ENCODE results near the gene NXN. TPM values are rescaled to one million over a fixed set of nuclear protein-coding genes. Genes with fewer than 3 reads are reported as not detected.

The NXN gene
- polyA plus RNA-seq, 1 of the 3 experiments (the other 2 are of a cell fraction) = 23.9 TPM

- Histone ChIP-seq H3K27ac (ENCODE audit: low read depth in 2 of 2, low read length in 1 of 2) (no peak overlapping the region), H3K9me3 (no peaks in the 10 kb centered on the region), H3K4me2 (no peak overlapping the region), H3K36me3 (replicated peaks in 1 of 2; ENCODE audit: control insufficient read depth in 1 of 2, insufficient read depth in 2 of 2, low read length in 1 of 2) (peaks cover 16 to 47% of the 10 kb centered on the region in 2 experiments), H2AFZ (ENCODE audit: low read depth) (no peak overlapping the region), H3K4me1 (ENCODE audit: control insufficient read depth in 1 of 2, insufficient read depth in 2 of 2, low read depth in 1 of 2, low read length in 1 of 2) (peaks cover 2 to 11% of the 10 kb centered on the region in 2 experiments; a peak in 3 of 4 replicates), H3F3A (replicated peaks; ENCODE audit: insufficient read depth) (peaks cover 3% of the 10 kb centered on the region), H3K9me2 (no peaks in the 10 kb centered on the region), H3K79me2 (ENCODE audit: insufficient read depth) (peaks cover 43% of the 10 kb centered on the region), H4K20me1 (ENCODE audit: insufficient read depth) (no peaks in the 10 kb centered on the region), H3K4me3 (ENCODE audit: low read depth in 2 of 2, low read length in 1 of 2) (no peak overlapping the region), H3K27me3 (ENCODE audit: insufficient read depth) (no peaks in the 10 kb centered on the region), H3K9ac (no peak overlapping the region)
- 92% methylated on average over 11 of the region's 11 CpGs for WGBS (ENCODE audit: low lambda C conversion rate)
- CTCF ChIA-PET = interaction anchor here (0.8 to 2.2 kb wide), 3 partner anchors 17 to 219 kb away, joined by 3 to 6 read pairs (median 6); partner anchors contain the start of gene TIMM22
- TF ChIP-seq SIN3A (IDR thresholded peaks at IDR 0.05; ENCODE audit: borderline replicate concordance, low read depth, low read length) = no peak
- TF ChIP-seq TEAD4 (IDR thresholded peaks at IDR 0.05; ENCODE audit: borderline replicate concordance, insufficient read depth) = no peak
- no peak for TF ChIP-seq PBX3 (IDR thresholded peaks at IDR 0.05)
- TF ChIP-seq MEF2A (IDR thresholded peaks at IDR 0.05; ENCODE audit: borderline replicate concordance, low read depth) = no peak
- no peak for TF ChIP-seq USF2 (IDR thresholded peaks at IDR 0.05; ENCODE audit: borderline replicate concordance, low read depth, low read length)
- TF ChIP-seq TCF12 (IDR thresholded peaks at IDR 0.05) = no peak
- no peak for TF ChIP-seq YY1 (IDR thresholded peaks at IDR 0.05; ENCODE audit: low read depth)
- no peak for TF ChIP-seq RCOR1 (IDR thresholded peaks at IDR 0.05; ENCODE audit: low read length)
- TF ChIP-seq ZBTB33 (IDR thresholded peaks at IDR 0.05; ENCODE audit: borderline replicate concordance, low read depth) = no peak
- no peak for TF ChIP-seq TAF1 (IDR thresholded peaks at IDR 0.05; ENCODE audit: borderline replicate concordance, low read depth, low read length)
- TF ChIP-seq ELF1 (IDR thresholded peaks at IDR 0.05) = no peak
- no peak for TF ChIP-seq GATA2 (CRISPR knock-in tag; IDR thresholded peaks at IDR 0.05)
- TF ChIP-seq EZH2phosphoT487 (IDR thresholded peaks at IDR 0.05; ENCODE audit: borderline replicate concordance, low read depth) = no peak
- POLR2A ChIA-PET = no interaction called here
- DNase-seq = no peak
Observed at GRCh38 chr17:778096-778495, 201.5 kb downstream of the NXN start.

GRCh38 chr17:774313-774584 lies 205.3 kb downstream of the NXN start:
- POLR2A ChIA-PET = no interaction called here
- CTCF ChIA-PET = interaction anchor here (1.4 kb wide), 1 partner anchor 207 kb away, joined by 5 read pairs; no protein-coding TSS in a partner anchor
- no peak overlapping the region for H3K4me3 ChIP-seq (ENCODE audit: low read depth in 2 of 2, low read length in 1 of 2)
- TF ChIP-seq RFX5 (IDR thresholded peaks at IDR 0.05; ENCODE audit: low read length) (no peak), RCOR1 (IDR thresholded peaks at IDR 0.05; ENCODE audit: low read length) (no peak), SIN3A (IDR thresholded peaks at IDR 0.05; ENCODE audit: borderline replicate concordance, low read depth, low read length) (no peak), CHD2 (IDR thresholded peaks at IDR 0.05; ENCODE audit: low read length, partially characterized antibody) (no peak), USF1 (IDR thresholded peaks at IDR 0.05; ENCODE audit: borderline replicate concordance, low read depth) (no peak), EP300 (IDR thresholded peaks at IDR 0.05; ENCODE audit: borderline replicate concordance in 1 of 2, low read depth in 1 of 2, low read length in 1 of 2) (no peak), SMC3 (IDR thresholded peaks at IDR 0.05; ENCODE audit: low read depth, low read length) (no peak), RAD21 (IDR thresholded peaks at IDR 0.05; ENCODE audit: low read length) (no peak), EZH2phosphoT487 (IDR thresholded peaks at IDR 0.05; ENCODE audit: borderline replicate concordance, low read depth) (no peak), ZBTB33 (IDR thresholded peaks at IDR 0.05; ENCODE audit: borderline replicate concordance, low read depth) (no peak), POLR2AphosphoS5 (IDR thresholded peaks at IDR 0.05; ENCODE audit: low read depth, low read length) (no peak), FOXM1 (IDR thresholded peaks at IDR 0.05; ENCODE audit: low read depth) (no peak)

More at GRCh38 chr17:774313-774584, 205.3 kb downstream of the NXN start:
- Histone ChIP-seq H3K4me2 (no peak overlapping the region), H3K9me2 (no peaks in the 10 kb centered on the region), H3K9ac (no peak overlapping the region), H3K4me1 (ENCODE audit: control insufficient read depth in 1 of 2, insufficient read depth in 2 of 2, low read depth in 1 of 2, low read length in 1 of 2) (no peaks in the 10 kb centered on the region), H3F3A (replicated peaks; ENCODE audit: insufficient read depth) (peaks cover 3% of the 10 kb centered on the region), H2AFZ (ENCODE audit: low read depth) (no peak overlapping the region), H3K27me3 (ENCODE audit: insufficient read depth) (no peaks in the 10 kb centered on the region), H3K27ac (ENCODE audit: low read depth in 2 of 2, low read length in 1 of 2) (no peak overlapping the region), H3K79me2 (ENCODE audit: insufficient read depth) (peaks cover 4% of the 10 kb centered on the region), H4K20me1 (ENCODE audit: insufficient read depth) (no peaks in the 10 kb centered on the region), H3K9me3 (no peaks in the 10 kb centered on the region), H3K36me3 (replicated peaks in 1 of 2; ENCODE audit: control insufficient read depth in 1 of 2, insufficient read depth in 2 of 2, low read length in 1 of 2) (peaks cover 52 to 73% of the 10 kb centered on the region in 2 experiments)
- 93% methylated on average over 5 of the region's 5 CpGs for WGBS (ENCODE audit: low lambda C conversion rate)
- DNase-seq = no peak
